ENCODE data around the gene FSIP1. TPM values are rescaled to one million over a fixed set of nuclear protein-coding genes. Genes with fewer than 3 reads are reported as not detected.
A peak's percentile ranks its signal among the peaks of the same experiment; 100 is the strongest.

Gene FSIP1
- total RNA-seq, 4 donors from 2014 or later, result 0.20 to 1.5 (median 0.42) TPM

GRCh38 chr15:39599871-39600270 lies 182.8 kb downstream of the FSIP1 start:
- H3K9me3 ChIP-seq, result no peaks in the 10 kb centered on the region
- no peak overlapping the region for H3K4me3 ChIP-seq
- TF ChIP-seq POLR2A (IDR thresholded peaks at IDR 0.05) (no peak), EP300 (IDR thresholded peaks at IDR 0.05) (no peak), CTCF (IDR thresholded peaks at IDR 0.05) (no peak)
- H3K4me1 ChIP-seq, result peaks cover 0 to 23% (median 0%) of the 10 kb centered on the region in 4 donors
- no peaks in the 10 kb centered on the region for H3K27me3 ChIP-seq
- 62 to 66% methylated on average over 2 of the region's 2 CpGs for WGBS, 2 donors
- DNase-seq (ENCODE audit: low spot score in 2 of 2), result no peak
- no peak overlapping the region for H3K27ac ChIP-seq
- peaks cover 0 to 17% (median 0%) of the 10 kb centered on the region in 3 donors for H3K36me3 ChIP-seq

- TF ChIP-seq CTCF (IDR thresholded peaks at IDR 0.05) (no peak), EP300 (IDR thresholded peaks at IDR 0.05) (no peak), POLR2A (IDR thresholded peaks at IDR 0.05) (no peak)
- no peak overlapping the region for H3K4me3 ChIP-seq
- no peaks in the 10 kb centered on the region for H3K9me3 ChIP-seq
- H3K27me3 ChIP-seq, result no peaks in the 10 kb centered on the region
- no peak overlapping the region for H3K27ac ChIP-seq
- H3K4me1 ChIP-seq, result peaks cover 0 to 30% (median 2%) of the 10 kb centered on the region in 4 donors
- peaks cover 0 to 23% (median 0%) of the 10 kb centered on the region in 3 donors for H3K36me3 ChIP-seq
- no peak for DNase-seq (ENCODE audit: low spot score in 2 of 2)
- 64 to 72% methylated on average over 12 of the region's 12 CpGs for WGBS, 2 donors
These were observed 183.4 kb downstream of the FSIP1 start for GRCh38 chr15:39598958-39599845.

GRCh38 chr15:39598186-39598850 lies 184.3 kb downstream of the FSIP1 start:
- Histone ChIP-seq H3K4me1 (peaks cover 0 to 37% (median 4%) of the 10 kb centered on the region in 4 donors), H3K4me3 (no peak overlapping the region), H3K27ac (no peak overlapping the region), H3K27me3 (no peaks in the 10 kb centered on the region), H3K9me3 (no peaks in the 10 kb centered on the region), H3K36me3 (peaks cover 0 to 32% (median 0%) of the 10 kb centered on the region in 3 donors)
- WGBS, 2 donors, result 34 to 50% methylated on average over 3 of the region's 3 CpGs
- no peak for DNase-seq (ENCODE audit: low spot score in 2 of 2)
- TF ChIP-seq POLR2A (IDR thresholded peaks at IDR 0.05) (no peak), CTCF (IDR thresholded peaks at IDR 0.05) (no peak), EP300 (IDR thresholded peaks at IDR 0.05) (no peak)

- WGBS, 2 donors, result 75 to 77% methylated on average over 6 of the region's 6 CpGs
- Histone ChIP-seq H3K4me3 (no peak overlapping the region), H3K27me3 (no peaks in the 10 kb centered on the region), H3K4me1 (peaks cover 0 to 41% (median 4%) of the 10 kb centered on the region in 4 donors), H3K27ac (no peak overlapping the region), H3K9me3 (no peaks in the 10 kb centered on the region), H3K36me3 (peaks cover 0 to 38% (median 0%) of the 10 kb centered on the region in 3 donors)
- no peak for DNase-seq (ENCODE audit: low spot score in 2 of 2)
- TF ChIP-seq POLR2A (IDR thresholded peaks at IDR 0.05), result no peak
- peak in 1 of 2 donors; percentile 54 for TF ChIP-seq EP300 (IDR thresholded peaks at IDR 0.05)
These were observed 184.9 kb downstream of the FSIP1 start for GRCh38 chr15:39597751-39598185.

GRCh38 chr15:39597336-39597735 lies 185.3 kb downstream of the FSIP1 start:
- no peak overlapping the region for H3K27ac ChIP-seq
- WGBS, 2 donors, result 79 to 82% methylated on average over 2 of the region's 2 CpGs
- TF ChIP-seq EP300 (IDR thresholded peaks at IDR 0.05) (no peak), CTCF (IDR thresholded peaks at IDR 0.05) (no peak), POLR2A (IDR thresholded peaks at IDR 0.05) (no peak)
- DNase-seq (ENCODE audit: low spot score in 2 of 2), result no peak
- H3K36me3 ChIP-seq, result peaks cover 0 to 42% (median 0%) of the 10 kb centered on the region in 3 donors
- no peak overlapping the region for H3K4me3 ChIP-seq
- H3K4me1 ChIP-seq, result peaks cover 0 to 41% (median 4%) of the 10 kb centered on the region in 4 donors
- H3K27me3 ChIP-seq, result no peaks in the 10 kb centered on the region
- no peaks in the 10 kb centered on the region for H3K9me3 ChIP-seq

Measured in tibial nerve (tissue), 4 donors.